ENCODE results near the gene EYA3.
A peak's percentile ranks its signal among the peaks of the same experiment; 100 is the strongest.
"Not testable (repeated sequence)": the region's sequence is repeated elsewhere in the genome, so short reads cannot be mapped to it uniquely, and the experiment has no call there.

The EYA3 gene

GRCh38 chr1:28039341-28039740 lies 49.1 kb downstream of the EYA3 start:
- DNase-seq (ENCODE audit: low read depth, low spot score), result no peak
- no peak overlapping the region for H3K4me3 ChIP-seq (ENCODE audit: low read length)

DNA sequence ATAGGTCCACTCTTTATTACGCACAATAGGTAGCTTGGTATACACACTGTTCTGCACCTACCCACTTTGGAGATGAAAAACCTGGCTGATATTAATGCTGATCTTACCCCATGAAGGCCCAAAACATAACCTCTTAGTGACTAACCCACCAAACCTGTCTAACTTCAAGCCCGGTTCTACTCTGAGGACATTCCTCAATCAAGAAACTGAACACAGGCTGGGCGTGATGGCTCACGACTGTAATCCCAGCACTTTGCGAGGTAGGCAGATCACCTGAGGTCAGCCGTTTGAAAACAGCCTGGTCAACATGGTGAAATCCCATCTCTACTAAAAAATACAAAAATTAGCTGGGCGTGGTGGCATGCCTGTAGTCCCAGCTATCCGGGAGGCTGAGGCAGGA lies 50.5 kb downstream of the EYA3 start:
- no peak for DNase-seq (ENCODE audit: low read depth, low spot score)
- H3K4me3 ChIP-seq (ENCODE audit: low read length), result no peak overlapping the region

DNA sequence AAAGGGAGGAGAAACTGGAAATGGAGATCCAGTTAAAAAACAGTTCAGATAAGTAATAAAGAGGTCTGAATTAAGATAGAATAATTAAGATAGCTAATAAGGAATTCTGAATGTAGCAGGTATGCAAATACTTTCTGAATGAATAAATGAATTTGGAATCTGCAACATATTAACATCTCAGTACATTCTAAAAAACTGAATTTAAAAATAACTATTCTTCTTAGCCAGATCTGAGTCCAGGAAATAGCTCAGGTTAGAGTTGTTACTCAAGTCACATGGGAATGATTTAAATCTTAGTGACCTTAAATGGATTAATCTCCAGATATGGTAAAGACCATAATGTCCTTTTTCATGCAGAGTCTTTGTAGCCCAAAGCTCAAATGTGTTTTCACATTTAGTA lies 51.2 kb downstream of the EYA3 start:
- no peak for DNase-seq (ENCODE audit: low read depth, low spot score)
- H3K4me3 ChIP-seq (ENCODE audit: low read length), result no peak overlapping the region

GRCh38 chr1:28036431-28036830 lies 52.0 kb downstream of the EYA3 start:
- H3K4me3 ChIP-seq (ENCODE audit: low read length), result no peak overlapping the region
- no peak for DNase-seq (ENCODE audit: low read depth, low spot score)

GRCh38 chr1:28035420-28035819 lies 53.0 kb downstream of the EYA3 start:
- no peak overlapping the region for H3K4me3 ChIP-seq (ENCODE audit: low read length)
- DNase-seq (ENCODE audit: low read depth, low spot score), result no peak

- H3K4me3 ChIP-seq (ENCODE audit: low read length), result no peak overlapping the region
- no peak for DNase-seq (ENCODE audit: low read depth, low spot score)
These were observed 56.1 kb downstream of the EYA3 start for GRCh38 chr1:28032281-28032680.

- no peak for DNase-seq (ENCODE audit: low read depth, low spot score)
- H3K4me3 ChIP-seq (ENCODE audit: low read length), result no peak overlapping the region
These were observed 57.2 kb downstream of the EYA3 start for GRCh38 chr1:28031173-28031572.

DNA sequence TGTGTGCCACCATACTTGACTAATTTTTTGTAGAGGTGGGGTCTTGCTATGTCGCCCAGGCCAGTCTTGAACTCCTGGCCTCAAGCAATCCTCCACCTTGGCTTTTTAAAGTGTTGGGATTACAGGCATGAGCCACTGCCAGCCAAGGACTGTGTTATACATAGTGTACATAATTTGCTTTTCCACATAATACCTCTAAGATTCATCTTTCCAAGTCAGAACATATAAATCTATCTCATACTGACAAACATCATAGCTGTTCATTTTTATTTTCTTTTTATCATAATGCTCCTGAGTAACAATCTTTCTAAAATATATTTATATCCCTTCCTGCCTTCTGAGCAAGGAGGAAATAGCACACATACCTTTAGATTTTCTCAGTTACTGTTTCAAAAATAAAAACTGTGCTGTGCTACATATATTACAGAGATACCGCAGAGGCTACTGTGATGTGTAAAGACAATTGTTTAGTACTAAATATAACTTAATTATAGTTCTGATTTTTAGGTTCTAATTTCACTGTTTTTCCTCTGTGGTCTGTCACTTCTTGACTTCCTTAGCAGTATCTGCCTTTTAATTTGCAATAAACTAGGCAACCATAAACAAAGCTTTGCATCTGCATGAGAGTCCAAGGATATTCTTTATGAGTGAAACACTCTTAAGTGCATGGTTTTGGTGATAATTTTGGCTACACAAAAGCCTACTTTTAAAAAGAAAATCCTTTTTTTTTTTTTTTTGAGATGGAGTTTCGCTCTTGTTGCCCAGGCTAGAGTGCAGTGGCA lies 59.3 kb downstream of the EYA3 start:
- no peak for DNase-seq (ENCODE audit: low read depth, low spot score)
- no peak overlapping the region for H3K4me3 ChIP-seq (ENCODE audit: low read length)

DNA sequence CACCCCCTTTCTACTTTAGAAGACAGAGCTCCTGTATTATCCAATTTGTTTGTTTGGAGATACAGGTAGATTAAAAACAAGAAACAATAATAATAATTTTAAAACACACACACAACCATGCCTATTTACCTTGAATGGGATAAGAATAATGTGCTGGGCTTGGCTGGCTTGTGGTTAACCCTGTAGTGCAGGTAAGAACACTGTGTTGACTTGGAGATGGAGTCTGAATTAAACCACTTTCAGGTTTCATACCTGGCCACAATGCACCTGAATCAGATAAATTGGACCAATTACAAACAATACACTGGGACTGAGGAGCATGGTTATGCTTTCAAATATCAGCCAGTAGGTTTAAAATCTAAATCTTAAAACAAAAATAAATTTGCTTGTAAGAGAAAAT lies 60.8 kb downstream of the EYA3 start:
- no peak overlapping the region for H3K4me3 ChIP-seq (ENCODE audit: low read length)
- DNase-seq (ENCODE audit: low read depth, low spot score), result no peak

GRCh38 chr1:28027238-28027637 lies 61.2 kb downstream of the EYA3 start:
- no peak overlapping the region for H3K4me3 ChIP-seq (ENCODE audit: low read length)

GRCh38 chr1:28026329-28026728 lies 62.1 kb downstream of the EYA3 start:
- H3K4me3 ChIP-seq (ENCODE audit: low read length), result no peak overlapping the region
- no peak for DNase-seq (ENCODE audit: low read depth, low spot score)

More at GRCh38 chr1:28027238-28027637, 61.2 kb downstream of the EYA3 start:
- no peak for DNase-seq (ENCODE audit: low read depth, low spot score)

GRCh38 chr1:28021064-28021463 lies 67.3 kb downstream of the EYA3 start:
- no peak for DNase-seq (ENCODE audit: low read depth, low spot score)
- no peak overlapping the region for H3K4me3 ChIP-seq (ENCODE audit: low read length)

GRCh38 chr1:28010969-28011368 lies 77.4 kb downstream of the EYA3 start:
- no peak overlapping the region for H3K4me3 ChIP-seq (ENCODE audit: low read length)
- DNase-seq (ENCODE audit: low read depth, low spot score), result no peak

DNA sequence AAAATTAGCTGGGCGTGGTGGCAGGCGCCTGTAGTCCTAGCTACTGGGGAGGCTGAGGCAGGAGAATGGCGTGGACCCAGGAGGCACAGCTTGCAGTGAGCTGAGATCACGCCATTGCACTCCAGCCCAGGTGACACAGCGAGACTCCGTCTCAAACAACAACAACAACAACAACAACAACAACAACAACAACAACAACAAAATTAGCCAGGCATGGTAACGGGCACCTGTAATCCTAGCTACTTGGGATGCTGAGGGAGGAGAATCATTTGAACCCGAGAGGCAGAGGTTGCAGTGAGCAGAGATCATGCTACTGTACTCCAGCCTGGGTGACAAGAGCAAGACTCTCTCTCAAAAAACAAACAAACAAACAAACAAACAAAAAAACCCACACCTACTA lies 85.3 kb downstream of the EYA3 start:
- DNase-seq (ENCODE audit: low read depth, low spot score); H3K4me3 ChIP-seq (ENCODE audit: low read length): not testable (repeated sequence)

DNA sequence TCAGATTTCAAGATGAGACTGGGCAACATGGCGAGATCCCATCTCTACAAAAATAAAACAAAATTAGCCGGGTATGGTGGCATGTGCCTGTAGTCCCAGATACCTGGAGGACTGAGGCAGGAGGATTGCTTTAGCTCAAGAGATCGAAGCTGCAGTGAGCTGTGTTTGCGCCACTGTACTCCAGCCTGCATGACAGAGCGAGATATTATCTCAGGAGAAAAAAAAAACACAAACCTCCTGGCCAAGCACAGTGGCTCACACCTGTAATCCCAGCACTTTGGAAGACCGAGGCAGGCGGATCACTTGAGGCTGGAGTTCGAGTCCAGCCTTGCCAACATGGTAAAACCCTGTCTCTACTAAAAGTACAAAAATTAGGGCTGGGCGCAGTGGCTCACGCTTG lies 85.8 kb downstream of the EYA3 start:
- no peak overlapping the region for H3K4me3 ChIP-seq (ENCODE audit: low read length)
- no peak for DNase-seq (ENCODE audit: low read depth, low spot score)

DNA sequence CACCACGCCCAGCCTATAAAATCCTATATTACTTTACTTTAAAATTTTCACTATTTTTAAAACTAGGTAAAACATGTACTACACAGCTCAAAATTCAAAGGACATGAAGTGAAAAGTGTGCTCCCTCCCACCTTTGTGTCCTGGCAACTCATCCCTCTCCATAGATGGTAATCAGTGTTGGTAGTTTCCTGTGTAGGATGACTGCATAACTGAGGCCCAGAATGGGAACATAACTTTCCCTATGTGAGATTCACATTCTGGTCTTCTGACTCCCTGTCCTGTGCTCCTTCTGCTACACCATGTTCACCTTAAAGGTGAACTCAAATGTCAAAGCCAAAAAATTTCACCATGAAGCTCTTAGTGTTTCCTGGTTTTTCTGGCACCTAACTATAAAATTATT lies 89.4 kb downstream of the EYA3 start:
- no peak for DNase-seq (ENCODE audit: low read depth, low spot score)
- H3K4me3 ChIP-seq (ENCODE audit: low read length), result no peak overlapping the region

GRCh38 chr1:27994526-27994925 lies 93.9 kb downstream of the EYA3 start:
- not testable (repeated sequence) for H3K4me3 ChIP-seq (ENCODE audit: low read length); DNase-seq (ENCODE audit: low read depth, low spot score)

DNA sequence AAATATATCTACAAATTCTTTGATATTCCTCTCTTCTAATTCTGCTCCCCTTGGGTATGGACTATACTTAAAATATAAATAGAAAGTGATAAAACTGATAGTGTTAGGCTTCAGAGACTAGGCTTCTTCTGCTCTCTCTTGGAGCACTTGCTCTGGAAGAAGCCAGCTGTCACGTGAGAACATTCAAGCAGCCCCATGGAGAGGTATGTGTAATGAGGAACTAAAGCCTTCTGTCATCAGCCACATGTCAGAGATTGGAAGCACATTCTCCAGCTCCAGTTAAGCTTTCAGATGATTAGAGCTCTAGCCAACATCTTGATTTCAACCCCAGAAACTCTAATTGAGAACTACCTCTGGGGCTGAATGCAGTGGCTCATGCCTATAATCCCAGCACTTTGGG lies 94.3 kb downstream of the EYA3 start:
- no peak for DNase-seq (ENCODE audit: low read depth, low spot score)
- no peak overlapping the region for H3K4me3 ChIP-seq (ENCODE audit: low read length)

DNA sequence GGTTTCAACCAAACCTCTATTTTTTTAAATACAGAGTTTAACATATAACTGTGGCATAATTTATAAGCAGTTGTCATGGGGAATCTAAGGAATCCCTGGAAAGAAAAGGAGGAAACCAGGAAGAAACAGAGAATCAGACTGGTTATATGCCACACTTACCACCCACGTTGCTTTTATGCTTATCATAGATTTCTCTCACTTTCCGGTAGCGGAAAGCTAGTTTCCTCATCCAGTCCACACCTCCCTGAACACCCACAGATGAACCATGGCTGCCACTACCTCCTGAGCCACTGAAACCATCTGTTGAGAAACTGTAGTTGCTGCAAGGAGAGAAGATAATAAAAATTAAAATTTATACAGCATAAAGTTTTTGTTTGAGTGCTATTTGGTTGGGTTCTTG lies 95.2 kb downstream of the EYA3 start:
- no peak overlapping the region for H3K4me3 ChIP-seq (ENCODE audit: low read length)
- DNase-seq (ENCODE audit: low read depth, low spot score), result no peak

DNA sequence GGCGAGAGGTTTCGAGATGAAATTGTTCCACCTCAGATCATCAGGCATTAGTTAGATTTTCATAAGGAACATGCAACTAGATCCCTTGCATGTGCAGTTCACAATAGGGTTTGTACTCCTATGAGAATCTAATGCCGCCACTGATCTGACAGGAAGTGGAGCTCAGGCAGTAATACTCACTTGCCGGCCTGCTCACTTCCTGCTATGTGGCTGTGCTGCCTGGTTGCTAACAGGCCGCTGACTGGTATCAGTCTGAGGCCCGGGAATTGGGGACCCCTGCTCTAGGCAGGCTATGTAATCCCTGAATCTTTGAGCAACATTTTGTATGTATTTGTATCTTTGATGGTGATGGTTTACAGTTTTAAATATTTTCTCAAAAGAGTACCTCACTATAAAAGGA lies 96.1 kb downstream of the EYA3 start:
- peak; percentile 59 for DNase-seq (ENCODE audit: low read depth, low spot score)
- H3K4me3 ChIP-seq (ENCODE audit: low read length), result no peak overlapping the region

DNA sequence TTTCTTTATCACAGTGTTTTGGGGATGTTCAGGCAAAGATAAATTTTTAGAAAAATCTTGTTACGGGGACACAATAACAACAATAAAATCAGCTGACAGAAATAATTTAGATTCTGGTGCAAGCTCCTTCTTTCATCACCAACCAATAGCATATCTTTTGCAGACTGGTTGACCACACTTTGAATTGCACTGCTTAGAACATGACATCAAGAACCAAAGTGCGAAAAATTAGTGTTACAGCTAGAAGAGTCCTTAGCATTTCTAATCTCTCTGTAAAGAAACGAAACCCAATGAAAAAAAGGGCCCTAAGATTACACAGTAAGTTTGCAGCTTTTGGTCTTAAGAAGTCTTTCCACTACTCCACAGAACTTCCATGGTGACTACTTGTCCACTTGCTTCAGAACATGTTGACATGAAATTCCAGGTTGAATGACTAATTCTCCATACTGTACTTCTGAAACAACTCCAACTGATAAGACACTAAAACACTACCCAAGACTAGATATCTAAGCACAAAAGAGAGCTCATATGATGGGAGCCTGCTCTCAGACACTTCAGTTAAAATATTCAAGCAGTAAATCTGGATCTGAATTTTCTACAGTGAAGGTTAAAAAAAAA lies 97.4 kb downstream of the EYA3 start:
- no peak overlapping the region for H3K4me3 ChIP-seq (ENCODE audit: low read length)
- DNase-seq (ENCODE audit: low read depth, low spot score), result no peak
